DND-41 (cell line): ENCODE data around the gene NXN.
A peak's percentile ranks its signal among the peaks of the same experiment; 100 is the strongest.

Source experiments
- ATAC-seq: fragments of 200-7000 bp; cut with Tn5 transposase; 3 replicates; pipeline ENCODE4 v1.9.1; 2021; ENCODE audit warnings: low read depth; ENCODE audit not compliant: insufficient read depth
- DNase-seq: peaks from one replicate; pipeline ENCODE4 v3.0.0-alpha.2; 2020
- H2AFZ ChIP-seq: 2 replicates; pipeline ENCODE4 v1.6.0; 2012; ENCODE audit warnings: low read depth, low read length
- H3K27ac ChIP-seq: 2 replicates; pipeline ENCODE4 v1.5.1; 2012; ENCODE audit warnings: low read length, inconsistent platforms
- H3K27me3 ChIP-seq: fragments of 200-600 bp; sonication (generic); 2 replicates; pipeline ENCODE4 v1.6.0; 2012; ENCODE audit warnings: low read length, mild to moderate bottlenecking, inconsistent platforms; ENCODE audit not compliant: insufficient read depth, poor library complexity
- H3K36me3 ChIP-seq: 2 replicates; pipeline ENCODE4 v1.5.1; 2012; ENCODE audit warnings: low read length, inconsistent platforms; ENCODE audit not compliant: insufficient read depth
- H3K4me1 ChIP-seq: 2 replicates; pipeline ENCODE4 v1.5.1; 2012; ENCODE audit warnings: mild to moderate bottlenecking, low read length; ENCODE audit not compliant: insufficient read depth
- H3K4me2 ChIP-seq: 2 replicates; pipeline ENCODE4 v1.6.0; 2012; ENCODE audit warnings: mild to moderate bottlenecking, moderate library complexity, low read length, inconsistent platforms; ENCODE audit not compliant: insufficient read depth
- H3K4me3 ChIP-seq, 2 experiments: fragments of 200-600 bp in 1 of 2; shearing (Covaris generic) in 1 of 2; 2 replicates each; pipeline ENCODE4 v1.5.1; 2012 to 2016; ENCODE audit warnings: inconsistent platforms in 2 of 2, low read length in 2 of 2, mild to moderate bottlenecking in 2 of 2, low read depth in 1 of 2, moderate library complexity in 1 of 2
- H3K79me2 ChIP-seq: 2 replicates; pipeline ENCODE4 v1.6.0; 2012; ENCODE audit warnings: low read length, inconsistent platforms; ENCODE audit not compliant: insufficient read depth
- H3K9ac ChIP-seq: 2 replicates; pipeline ENCODE4 v1.6.0; 2012; ENCODE audit warnings: low read depth, mild to moderate bottlenecking, inconsistent platforms, low read length, moderate library complexity
- H3K9me3 ChIP-seq: 2 replicates; pipeline ENCODE4 v1.5.1; 2012; ENCODE audit warnings: low read length, moderate library complexity, mild to moderate bottlenecking, inconsistent platforms; ENCODE audit not compliant: insufficient read depth, severe bottlenecking
- H4K20me1 ChIP-seq: 2 replicates; pipeline ENCODE4 v1.6.0; 2012; ENCODE audit warnings: low read length; ENCODE audit not compliant: insufficient read depth
- CTCF ChIP-seq: IDR thresholded peaks from 2 replicates; pipeline ENCODE4 v1.5.1; 2012; ENCODE audit warnings: borderline replicate concordance, low read length, moderate library complexity, mild to moderate bottlenecking; ENCODE audit not compliant: poor library complexity, severe bottlenecking; ENCODE audit errors: extremely low read depth
- EZH2 ChIP-seq: IDR thresholded peaks from 3 replicates; pipeline ENCODE4 v1.6.1; 2012; ENCODE audit warnings: borderline replicate concordance, low read depth, mild to moderate bottlenecking, moderate library complexity, low read length, inconsistent platforms; ENCODE audit not compliant: severe bottlenecking

Gene NXN

DNA sequence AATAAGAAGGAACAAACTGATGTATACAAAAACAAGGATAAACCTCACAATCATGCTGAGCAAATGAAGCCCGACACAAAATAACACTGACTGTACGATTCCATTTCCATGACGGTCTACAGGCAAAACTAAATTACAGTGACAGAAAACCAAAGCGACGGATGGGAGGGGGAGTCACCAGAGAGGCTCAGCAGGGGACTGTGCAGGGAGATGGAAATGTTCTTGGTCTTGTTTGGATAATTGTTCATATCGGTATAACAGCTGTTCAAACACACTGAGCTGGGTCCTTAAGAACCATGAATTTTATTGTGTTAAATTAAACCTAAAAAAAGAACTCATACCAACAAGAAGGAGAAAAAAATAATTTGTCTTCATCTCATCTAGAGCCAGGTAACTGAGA, 97.8 kb downstream of the NXN start:
- no peak overlapping the region for H3K4me2 ChIP-seq

GRCh38 chr17:880443-881269, 98.9 kb downstream of the NXN start:
- Histone ChIP-seq H3K27ac (no peak overlapping the region), H3K4me3 (no peak overlapping the region)

More for the DNA sequence above, 97.8 kb downstream of the NXN start:
- H2AFZ ChIP-seq: no peak overlapping the region
- no peaks in the 10 kb centered on the region for H3K27me3 ChIP-seq
- no peaks in the 10 kb centered on the region for H4K20me1 ChIP-seq
- H3K4me3 ChIP-seq: no peak overlapping the region
- H3K9me3 ChIP-seq: no peaks in the 10 kb centered on the region
- H3K4me1 ChIP-seq: no peaks in the 10 kb centered on the region
- no peak overlapping the region for H3K27ac ChIP-seq
- TF ChIP-seq EZH2 (no peak), CTCF (no peak)
- H3K79me2 ChIP-seq: no peaks in the 10 kb centered on the region
- H3K36me3 ChIP-seq: no peaks in the 10 kb centered on the region
- no peak for ATAC-seq
- no peak overlapping the region for H3K9ac ChIP-seq
- no peak for DNase-seq

GRCh38 chr17:879546-880442, 99.8 kb downstream of the NXN start:
- H3K36me3 ChIP-seq: no peaks in the 10 kb centered on the region
- ATAC-seq (peak; percentile 42; the same call in 1 of the 3 replicates), DNase-seq (peak; percentile 40)
- H3K4me2 ChIP-seq: no peak overlapping the region
- TF ChIP-seq EZH2: no peak
- peak; percentile 50 for TF ChIP-seq CTCF
- no peaks in the 10 kb centered on the region for H3K9me3 ChIP-seq
- no peak overlapping the region for H2AFZ ChIP-seq
- no peaks in the 10 kb centered on the region for H3K4me1 ChIP-seq
- H3K27me3 ChIP-seq: no peaks in the 10 kb centered on the region
- no peaks in the 10 kb centered on the region for H3K79me2 ChIP-seq
- no peak overlapping the region for H3K4me3 ChIP-seq
- H3K27ac ChIP-seq: no peak overlapping the region
- H4K20me1 ChIP-seq: no peaks in the 10 kb centered on the region
- no peak overlapping the region for H3K9ac ChIP-seq

More at GRCh38 chr17:880443-881269, 98.9 kb downstream of the NXN start:
- no peaks in the 10 kb centered on the region for H3K36me3 ChIP-seq
- H3K4me2 ChIP-seq: no peak overlapping the region
- H2AFZ ChIP-seq: no peak overlapping the region
- no peaks in the 10 kb centered on the region for H3K27me3 ChIP-seq
- H3K9me3 ChIP-seq: no peaks in the 10 kb centered on the region
- no peaks in the 10 kb centered on the region for H4K20me1 ChIP-seq
- no peaks in the 10 kb centered on the region for H3K4me1 ChIP-seq
- no peak for DNase-seq
- H3K79me2 ChIP-seq: no peaks in the 10 kb centered on the region
- no peak for ATAC-seq
- no peak for TF ChIP-seq CTCF
- no peak for TF ChIP-seq EZH2
- no peak overlapping the region for H3K9ac ChIP-seq
